HEK293 (cell line): ENCODE data around the gene LDLRAD4.

Experiments used
- CTCF ChIA-PET: fragments of 350-600 bp; formaldehyde crosslinking; extraction: SDS; loops from one replicate; lab custom pipeline; 2021; ENCODE audit warnings: antibody characterized with exemption; lab: Yijun Ruan, JAX
- POLR2A ChIA-PET: fragments of 300-600 bp; formaldehyde crosslinking; extraction: SDS; loops from one replicate; lab custom pipeline; 2020; ENCODE audit warnings: antibody characterized with exemption, inconsistent platforms; lab: Yijun Ruan, JAX
- H3K27ac ChIP-seq: fragments of 200-500 bp; sonication (Bioruptor generic); 2 replicates; pipeline ENCODE4 v1.5.1; 2014; ENCODE audit warnings: low read depth, low read length, control low read depth, inconsistent platforms; ENCODE audit errors: extremely low read depth
- H3K36me3 ChIP-seq, 2 experiments: fragments of 200-500 bp in 1 of 2; sonication (Bioruptor generic) in 1 of 2; 1 replicate in 1 of 2; 2 replicates in 1 of 2; pipeline ENCODE4 v1.5.1; 2014 to 2017; ENCODE audit warnings: inconsistent platforms in 2 of 2, low read length in 2 of 2; ENCODE audit not compliant: control insufficient read depth in 2 of 2, insufficient read depth in 1 of 2
- H3K4me1 ChIP-seq: fragments of 200-500 bp; sonication (Bioruptor generic); 2 replicates; pipeline ENCODE4 v1.5.1; 2014; ENCODE audit warnings: mild to moderate bottlenecking, low read length, inconsistent platforms; ENCODE audit not compliant: control insufficient read depth, insufficient read depth
- H3K4me3 ChIP-seq: 2 replicates; pipeline ENCODE4 v1.5.1; 2011; ENCODE audit warnings: low read depth, mild to moderate bottlenecking, control low read depth, low read length, moderate library complexity
- H3K9me3 ChIP-seq: fragments of 200-500 bp; sonication (Bioruptor generic); 2 replicates; pipeline ENCODE4 v1.5.1; 2014; ENCODE audit warnings: low read depth, low read length, inconsistent platforms; ENCODE audit not compliant: control insufficient read depth, insufficient read depth
- PRDM1 ChIP-seq: fragments of 450-650 bp; formaldehyde crosslinking; IDR thresholded peaks from 2 replicates; pipeline ENCODE4; 2016; ENCODE audit warnings: missing biosample characterization, missing genetic modification characterization
- ZBTB17 ChIP-seq: fragments of 450-650 bp; formaldehyde crosslinking; IDR thresholded peaks from 2 replicates; pipeline ENCODE4 v1.5.1; 2016; ENCODE audit warnings: missing biosample characterization, missing genetic modification characterization
- ZIC2 ChIP-seq: fragments of 450-650 bp; formaldehyde crosslinking; IDR thresholded peaks from 2 replicates; pipeline ENCODE4 v1.5.1; 2016; ENCODE audit warnings: missing biosample characterization, missing genetic modification characterization
- ZNF223 ChIP-seq: fragments of 450-650 bp; formaldehyde crosslinking; IDR thresholded peaks from 2 replicates; pipeline ENCODE4 v1.5.1; 2016; ENCODE audit warnings: missing biosample characterization, missing genetic modification characterization
- ZNF341 ChIP-seq: fragments of 450-650 bp; formaldehyde crosslinking; IDR thresholded peaks from 2 replicates; pipeline ENCODE4; 2016; ENCODE audit warnings: low read depth, missing biosample characterization, missing genetic modification characterization
- TF ChIP-seq, protein P1 (sequence below): fragments of 450-650 bp; formaldehyde crosslinking; IDR thresholded peaks from 2 replicates; pipeline ENCODE4 v1.5.1; 2017; ENCODE audit warnings: missing biosample characterization, missing genetic modification characterization
- TF ChIP-seq, protein P2 (sequence below): fragments of 450-650 bp; formaldehyde crosslinking; IDR thresholded peaks from 2 replicates; pipeline ENCODE4 v1.5.1; 2016; ENCODE audit warnings: missing biosample characterization, missing genetic modification characterization, borderline replicate concordance

The LDLRAD4 gene

DNA sequence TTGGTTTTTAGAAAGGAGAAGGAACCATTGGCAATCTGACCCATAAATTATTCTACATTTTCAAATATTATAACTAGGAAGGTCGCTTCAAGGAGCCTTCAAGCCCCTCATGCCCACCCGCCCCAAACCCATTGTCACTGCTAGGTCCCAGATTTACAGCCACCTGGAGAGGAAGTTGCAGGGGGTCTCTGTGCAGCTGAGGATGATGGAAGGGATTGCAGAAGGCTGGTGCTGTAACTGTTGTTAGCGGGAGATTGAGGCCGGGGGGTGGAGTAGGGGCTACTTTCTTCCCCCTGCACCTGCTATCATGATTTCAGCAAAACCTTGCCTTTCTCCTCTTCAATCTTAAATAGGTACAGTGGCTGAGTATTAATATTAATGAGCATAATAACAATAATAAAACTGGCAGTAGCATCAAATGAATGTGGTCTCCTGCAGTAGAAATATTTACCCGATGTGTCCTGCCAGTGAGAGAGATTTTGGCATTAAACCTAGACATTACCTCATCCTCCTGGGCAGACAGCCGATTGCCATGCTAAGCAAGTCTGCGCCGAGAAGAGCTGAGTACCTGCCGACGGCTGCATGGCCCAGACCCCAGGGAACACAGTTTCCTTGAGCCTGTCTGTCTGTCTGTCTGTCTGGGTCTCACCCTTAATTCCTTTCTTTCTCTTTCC lies 282.4 kb downstream of the LDLRAD4 start (continued):
- TF ChIP-seq, protein P1, sequence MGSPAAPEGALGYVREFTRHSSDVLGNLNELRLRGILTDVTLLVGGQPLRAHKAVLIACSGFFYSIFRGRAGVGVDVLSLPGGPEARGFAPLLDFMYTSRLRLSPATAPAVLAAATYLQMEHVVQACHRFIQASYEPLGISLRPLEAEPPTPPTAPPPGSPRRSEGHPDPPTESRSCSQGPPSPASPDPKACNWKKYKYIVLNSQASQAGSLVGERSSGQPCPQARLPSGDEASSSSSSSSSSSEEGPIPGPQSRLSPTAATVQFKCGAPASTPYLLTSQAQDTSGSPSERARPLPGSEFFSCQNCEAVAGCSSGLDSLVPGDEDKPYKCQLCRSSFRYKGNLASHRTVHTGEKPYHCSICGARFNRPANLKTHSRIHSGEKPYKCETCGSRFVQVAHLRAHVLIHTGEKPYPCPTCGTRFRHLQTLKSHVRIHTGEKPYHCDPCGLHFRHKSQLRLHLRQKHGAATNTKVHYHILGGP (tag by site-specific recombination), result no peak

DNA sequence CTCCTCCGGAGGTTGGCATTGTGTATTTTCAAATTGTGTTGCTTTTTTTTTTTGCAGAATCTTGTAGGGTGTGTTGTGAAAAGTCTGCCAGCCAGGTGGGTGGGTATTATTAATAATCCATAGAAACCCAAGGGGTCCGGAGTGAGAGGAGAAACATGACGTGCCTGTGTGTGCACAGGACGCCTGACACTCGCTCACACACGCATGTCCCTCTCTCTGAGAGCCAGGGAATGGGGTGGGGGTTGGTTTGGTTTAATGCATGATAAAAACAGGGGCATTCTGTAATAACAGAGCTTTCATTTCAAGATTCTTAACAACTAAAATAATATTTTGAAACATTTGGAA lies 283.0 kb downstream of the LDLRAD4 start:
- no peak for TF ChIP-seq ZNF223
- CTCF ChIA-PET, result interaction anchor here (0.6 to 1.4 kb wide), 7 partner anchors 10 to 285 kb away, joined by 3 to 8 read pairs (median 3); no protein-coding TSS in a partner anchor
- peak overlapping the region; percentile 94 for H3K27ac ChIP-seq

DNA sequence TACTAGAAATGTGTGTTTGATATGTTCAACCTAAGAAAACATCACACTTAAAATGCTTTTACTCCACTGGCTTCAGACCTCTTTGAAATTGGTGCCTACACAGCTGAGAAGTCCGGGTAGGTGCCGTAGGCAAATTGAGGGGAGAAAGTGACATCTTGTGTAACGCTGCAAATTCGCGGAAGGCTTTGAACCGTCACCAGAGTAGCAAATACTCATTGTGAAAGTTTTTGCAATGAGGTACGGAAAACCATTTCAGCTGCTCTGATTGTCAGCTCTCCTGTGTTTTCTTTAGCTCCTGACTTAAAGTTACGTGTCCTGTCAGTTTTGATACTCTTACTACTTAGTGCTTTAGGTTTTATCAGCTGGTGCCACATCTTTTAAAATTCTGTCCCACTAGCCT lies 283.3 kb downstream of the LDLRAD4 start:
- Histone ChIP-seq H3K4me3 (no peak overlapping the region), H3K27ac (peak overlapping the region; percentile 94), H3K4me1 (peaks cover 29% of the 10 kb centered on the region), H3K9me3 (no peaks in the 10 kb centered on the region), H3K36me3 (no peaks in the 10 kb centered on the region)
- POLR2A ChIA-PET, result interaction anchor here (1.7 to 2.1 kb wide), 2 partner anchors 11 to 283 kb away, joined by 4 to 9 read pairs; partner anchors contain the start of gene LDLRAD4
- CTCF ChIA-PET, result interaction anchor here (0.6 to 1.4 kb wide), 8 partner anchors 10 to 285 kb away, joined by 3 to 8 read pairs (median 3); no protein-coding TSS in a partner anchor
- TF ChIP-seq PRDM1 (tag by site-specific recombination) (0 out of 2 replicates have a peak, but pooled peaks have one; percentile 12), ZBTB17 (tag by site-specific recombination) (no peak)

More for the DNA sequence above, 283.0 kb downstream of the LDLRAD4 start:
- H3K4me3 ChIP-seq, result no peak overlapping the region
- H3K36me3 ChIP-seq, result no peaks in the 10 kb centered on the region
- H3K9me3 ChIP-seq, result no peaks in the 10 kb centered on the region
- POLR2A ChIA-PET, result interaction anchor here (1.3 to 2.1 kb wide), 3 partner anchors 12 to 282 kb away, joined by 3 to 9 read pairs (median 4); partner anchors contain the start of gene LDLRAD4
- H3K4me1 ChIP-seq, result peaks cover 29% of the 10 kb centered on the region

DNA sequence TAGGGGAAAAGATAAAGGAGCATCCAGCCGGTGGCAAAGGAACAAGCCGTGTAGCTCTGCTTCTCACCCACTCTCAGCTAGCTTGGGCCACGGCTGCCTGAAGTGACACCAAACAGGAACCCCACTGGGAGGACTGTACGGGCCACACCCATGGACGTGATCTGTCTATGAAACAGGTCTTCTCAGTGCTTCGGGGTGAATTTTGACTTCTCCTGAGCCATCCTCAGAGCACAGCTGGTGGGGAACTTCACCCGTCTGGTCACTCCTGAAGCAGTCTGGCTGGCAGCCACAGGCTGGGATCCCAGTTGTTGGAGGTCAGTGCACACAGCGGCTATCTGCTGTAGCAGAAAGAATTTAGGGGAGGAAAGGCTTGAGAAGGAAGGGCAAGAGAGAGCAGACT lies 284.0 kb downstream of the LDLRAD4 start:
- ChIA-PET CTCF (interaction anchor here (0.6 to 1.4 kb wide), 4 partner anchors 9 to 286 kb away, joined by 3 to 8 read pairs (median 4); no protein-coding TSS in a partner anchor), POLR2A (interaction anchor here (1.7 kb wide), 1 partner anchor 283 kb away, joined by 4 read pairs; the partner anchor contains the start of gene LDLRAD4)
- peaks cover 29% of the 10 kb centered on the region for H3K4me1 ChIP-seq
- H3K36me3 ChIP-seq, result no peaks in the 10 kb centered on the region
- H3K27ac ChIP-seq, result peak overlapping the region; percentile 54; the same call in 1 of the 2 replicates
- H3K4me3 ChIP-seq, result no peak overlapping the region
- no peaks in the 10 kb centered on the region for H3K9me3 ChIP-seq
- TF ChIP-seq, protein P2, sequence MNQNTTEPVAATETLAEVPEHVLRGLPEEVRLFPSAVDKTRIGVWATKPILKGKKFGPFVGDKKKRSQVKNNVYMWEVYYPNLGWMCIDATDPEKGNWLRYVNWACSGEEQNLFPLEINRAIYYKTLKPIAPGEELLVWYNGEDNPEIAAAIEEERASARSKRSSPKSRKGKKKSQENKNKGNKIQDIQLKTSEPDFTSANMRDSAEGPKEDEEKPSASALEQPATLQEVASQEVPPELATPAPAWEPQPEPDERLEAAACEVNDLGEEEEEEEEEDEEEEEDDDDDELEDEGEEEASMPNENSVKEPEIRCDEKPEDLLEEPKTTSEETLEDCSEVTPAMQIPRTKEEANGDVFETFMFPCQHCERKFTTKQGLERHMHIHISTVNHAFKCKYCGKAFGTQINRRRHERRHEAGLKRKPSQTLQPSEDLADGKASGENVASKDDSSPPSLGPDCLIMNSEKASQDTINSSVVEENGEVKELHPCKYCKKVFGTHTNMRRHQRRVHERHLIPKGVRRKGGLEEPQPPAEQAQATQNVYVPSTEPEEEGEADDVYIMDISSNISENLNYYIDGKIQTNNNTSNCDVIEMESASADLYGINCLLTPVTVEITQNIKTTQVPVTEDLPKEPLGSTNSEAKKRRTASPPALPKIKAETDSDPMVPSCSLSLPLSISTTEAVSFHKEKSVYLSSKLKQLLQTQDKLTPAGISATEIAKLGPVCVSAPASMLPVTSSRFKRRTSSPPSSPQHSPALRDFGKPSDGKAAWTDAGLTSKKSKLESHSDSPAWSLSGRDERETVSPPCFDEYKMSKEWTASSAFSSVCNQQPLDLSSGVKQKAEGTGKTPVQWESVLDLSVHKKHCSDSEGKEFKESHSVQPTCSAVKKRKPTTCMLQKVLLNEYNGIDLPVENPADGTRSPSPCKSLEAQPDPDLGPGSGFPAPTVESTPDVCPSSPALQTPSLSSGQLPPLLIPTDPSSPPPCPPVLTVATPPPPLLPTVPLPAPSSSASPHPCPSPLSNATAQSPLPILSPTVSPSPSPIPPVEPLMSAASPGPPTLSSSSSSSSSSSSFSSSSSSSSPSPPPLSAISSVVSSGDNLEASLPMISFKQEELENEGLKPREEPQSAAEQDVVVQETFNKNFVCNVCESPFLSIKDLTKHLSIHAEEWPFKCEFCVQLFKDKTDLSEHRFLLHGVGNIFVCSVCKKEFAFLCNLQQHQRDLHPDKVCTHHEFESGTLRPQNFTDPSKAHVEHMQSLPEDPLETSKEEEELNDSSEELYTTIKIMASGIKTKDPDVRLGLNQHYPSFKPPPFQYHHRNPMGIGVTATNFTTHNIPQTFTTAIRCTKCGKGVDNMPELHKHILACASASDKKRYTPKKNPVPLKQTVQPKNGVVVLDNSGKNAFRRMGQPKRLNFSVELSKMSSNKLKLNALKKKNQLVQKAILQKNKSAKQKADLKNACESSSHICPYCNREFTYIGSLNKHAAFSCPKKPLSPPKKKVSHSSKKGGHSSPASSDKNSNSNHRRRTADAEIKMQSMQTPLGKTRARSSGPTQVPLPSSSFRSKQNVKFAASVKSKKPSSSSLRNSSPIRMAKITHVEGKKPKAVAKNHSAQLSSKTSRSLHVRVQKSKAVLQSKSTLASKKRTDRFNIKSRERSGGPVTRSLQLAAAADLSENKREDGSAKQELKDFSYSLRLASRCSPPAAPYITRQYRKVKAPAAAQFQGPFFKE (tag by site-specific recombination), result no peak
- TF ChIP-seq ZIC2 (tag by site-specific recombination) (0 out of 2 replicates have a peak, but pooled peaks have one; percentile 8), ZNF341 (tag by site-specific recombination) (peak; percentile 32)
